IgD-negative memory B cell (primary cell): ENCODE results near the gene SYT1. TPM values are rescaled to one million over a fixed set of nuclear protein-coding genes. Genes with fewer than 3 reads are reported as not detected.

Experiments
- H3K27ac Mint-ChIP-seq, 3 donors: one replicate each; pipeline ENCODE4 v1.8.0; 2020 to 2022; ENCODE audit warnings: mild to moderate bottlenecking in 3 of 3, mixed read lengths in 3 of 3, moderate library complexity in 1 of 3
- H3K27me3 Mint-ChIP-seq: one replicate; pipeline ENCODE4 v1.8.0; 2021; ENCODE audit warnings: mixed read lengths
- H3K36me3 Mint-ChIP-seq: one replicate; pipeline ENCODE4 v1.8.0; 2020; ENCODE audit warnings: mild to moderate bottlenecking, mixed read lengths
- H3K4me1 Mint-ChIP-seq, 3 donors: one replicate each; pipeline ENCODE4 v1.8.0; 2020 to 2022; ENCODE audit warnings: mixed read lengths in 3 of 3, mild to moderate bottlenecking in 1 of 3
- H3K4me3 Mint-ChIP-seq, 4 donors: one replicate each; pipeline ENCODE4 v1.8.0; 2020 to 2022; ENCODE audit warnings: mild to moderate bottlenecking in 4 of 4, mixed read lengths in 4 of 4, moderate library complexity in 3 of 4
- H3K9me3 Mint-ChIP-seq, 3 donors: one replicate each; pipeline ENCODE4 v1.8.0; 2020 to 2021; ENCODE audit warnings: mixed read lengths in 3 of 3, mild to moderate bottlenecking in 1 of 3
- polyA plus RNA-seq: library from polyadenylated mRNA; unstranded; fragments of 300-500 nt; fragmentation: Illumina TruSeq; gene quantifications from one replicate; pipeline ENCODE4 v1.2.3, GENCODE V29; 2021

SYT1 gene
- polyA plus RNA-seq, 1 donor from 2014 or later: 1.6 TPM

GRCh38 chr12:79487386-79488110 is 623.0 kb downstream of the SYT1 start:
- H3K27me3 Mint-ChIP-seq: no peaks in the 10 kb centered on the region
- no peak overlapping the region for H3K27ac Mint-ChIP-seq
- H3K9me3 Mint-ChIP-seq: peaks cover 2 to 8% (median 4%) of the 10 kb centered on the region in 3 donors
- H3K4me3 Mint-ChIP-seq: no peak overlapping the region
- no peaks in the 10 kb centered on the region for H3K4me1 Mint-ChIP-seq
- H3K36me3 Mint-ChIP-seq: no peaks in the 10 kb centered on the region
